GM12891 (cell line): ENCODE measurements around the gene C2orf76.

Experiments used
- DNase-seq: peaks from one replicate; pipeline ENCODE4 v3.0.0; 2011; ENCODE audit warnings: low spot score; ENCODE audit not compliant: insufficient read length
- FAIRE-seq: peaks from 2 replicates; lab custom pipeline; 2011; peaks lifted over from hg19 to GRCh38; lab: Jason Lieb, UNC
- PAX5 ChIP-seq: IDR thresholded peaks from 2 replicates; pipeline ENCODE4 v1.6.1; 2011; ENCODE audit warnings: low read length, moderate library complexity, mild to moderate bottlenecking; ENCODE audit not compliant: insufficient read depth, severe bottlenecking
- POLR2A ChIP-seq: IDR thresholded peaks from 2 replicates; pipeline ENCODE4 v1.6.1; 2011; ENCODE audit warnings: low read depth, low read length, control low read depth
- POLR2AphosphoS5 ChIP-seq: IDR thresholded peaks from 2 replicates; pipeline ENCODE4 v1.6.1; 2011; ENCODE audit warnings: low read depth, low read length, control low read depth
- POU2F2 ChIP-seq: IDR thresholded peaks from 2 replicates; pipeline ENCODE4 v1.6.1; 2011; ENCODE audit warnings: low read depth, mild to moderate bottlenecking, control low read depth, low read length, moderate library complexity
- SPI1 ChIP-seq: IDR thresholded peaks from 2 replicates; pipeline ENCODE4 v1.6.1; 2011; ENCODE audit warnings: low read depth, low read length, control low read depth
- TAF1 ChIP-seq: IDR thresholded peaks from 2 replicates; pipeline ENCODE4 v1.6.1; 2011; ENCODE audit warnings: low read depth, low read length, control low read depth

Gene C2orf76

GRCh38 chr2:119319593-119319992 lies 47.0 kb downstream of the C2orf76 start:
- TF ChIP-seq TAF1 (no peak), POLR2A (no peak), POLR2AphosphoS5 (no peak), SPI1 (no peak), POU2F2 (no peak), PAX5 (no peak)
- DNase-seq (no peak), FAIRE-seq (no peak)

- no peak for TF ChIP-seq POU2F2
- no peak for TF ChIP-seq POLR2AphosphoS5
- no peak for TF ChIP-seq POLR2A
- TF ChIP-seq PAX5: no peak
- no peak for TF ChIP-seq TAF1
- TF ChIP-seq SPI1: no peak
- DNase-seq: no peak
- FAIRE-seq: no peak
Measured at GRCh38 chr2:119317554-119317953, 49.1 kb downstream of the C2orf76 start.

- FAIRE-seq (no peak), DNase-seq (no peak)
- no peak for TF ChIP-seq PAX5
- TF ChIP-seq POLR2A: no peak
- no peak for TF ChIP-seq SPI1
- TF ChIP-seq POLR2AphosphoS5: no peak
- TF ChIP-seq POU2F2: no peak
- TF ChIP-seq TAF1: no peak
Measured at GRCh38 chr2:119316066-119316465, 50.6 kb downstream of the C2orf76 start.

GRCh38 chr2:119315241-119315925 lies 51.3 kb downstream of the C2orf76 start:
- peak; percentile 33 for FAIRE-seq
- no peak for DNase-seq
- TF ChIP-seq POU2F2 (no peak), TAF1 (no peak), POLR2AphosphoS5 (no peak), SPI1 (no peak)

GRCh38 chr2:119311831-119312230 lies 54.8 kb downstream of the C2orf76 start:
- no peak for FAIRE-seq
- no peak for DNase-seq
- TF ChIP-seq POU2F2: no peak
- TF ChIP-seq POLR2AphosphoS5: no peak
- no peak for TF ChIP-seq TAF1
- TF ChIP-seq SPI1: no peak
- no peak for TF ChIP-seq PAX5
- no peak for TF ChIP-seq POLR2A

- FAIRE-seq: no peak
- TF ChIP-seq POLR2A (no peak), POLR2AphosphoS5 (no peak), TAF1 (no peak), POU2F2 (no peak), PAX5 (no peak), SPI1 (no peak)
- DNase-seq: no peak
Measured at GRCh38 chr2:119311371-119311770, 55.3 kb downstream of the C2orf76 start.

GRCh38 chr2:119308793-119309330 lies 57.8 kb downstream of the C2orf76 start:
- TF ChIP-seq SPI1 (no peak), POLR2A (no peak), TAF1 (no peak), POU2F2 (no peak), PAX5 (no peak), POLR2AphosphoS5 (no peak)
- DNase-seq (no peak), FAIRE-seq (no peak)

GRCh38 chr2:119307419-119308140 lies 59.1 kb downstream of the C2orf76 start:
- no peak for FAIRE-seq
- no peak for DNase-seq
- TF ChIP-seq POLR2AphosphoS5 (no peak), TAF1 (no peak)

GRCh38 chr2:119306196-119306590 lies 60.4 kb downstream of the C2orf76 start:
- TF ChIP-seq SPI1: no peak
- TF ChIP-seq POU2F2: no peak
- no peak for TF ChIP-seq POLR2AphosphoS5
- TF ChIP-seq TAF1: no peak
- no peak for TF ChIP-seq PAX5
- no peak for TF ChIP-seq POLR2A
- FAIRE-seq (no peak), DNase-seq (no peak)
